SK-N-SH (cell line): ENCODE data around the gene PRDM5. TPM values are rescaled to one million over a fixed set of nuclear protein-coding genes. Genes with fewer than 3 reads are reported as not detected.

Source experiments
- CTCF ChIA-PET: fragments of 300-600, 350-600 bp; formaldehyde crosslinking; extraction: SDS; loops from one replicate; lab custom pipeline; 2021; lab: Yijun Ruan, JAX
- POLR2A ChIA-PET: fragments of 350-600 bp; sonication (Branson Sonifier 250); formaldehyde crosslinking; extraction: SDS; loops from one replicate; lab custom pipeline; 2020; ENCODE audit warnings: antibody characterized with exemption, inconsistent platforms; lab: Yijun Ruan, JAX
- DNase-seq: peaks from one replicate; pipeline ENCODE4 v3.0.0; 2012
- H2AFZ ChIP-seq: fragments of 200-600 bp; sonication (generic); 2 replicates; pipeline ENCODE4 v1.8.1; 2016; ENCODE audit warnings: antibody characterized with exemption, mild to moderate bottlenecking, low read depth
- H3F3A ChIP-seq: fragments of 200-600 bp; sonication (generic); replicated peaks from 2 replicates; pipeline ENCODE3; 2016; ENCODE audit warnings: antibody characterized with exemption, mild to moderate bottlenecking; ENCODE audit not compliant: insufficient read depth
- H3K27ac ChIP-seq, 2 experiments: fragments of 200-500 bp in 1 of 2; fragments of 200-600 bp in 1 of 2; sonication (Bioruptor generic) in 1 of 2; sonication (generic), shearing (Covaris generic) in 1 of 2; 2 replicates each; pipeline versions ENCODE4 v1.5.1 to v1.6.1; 2014 to 2016; ENCODE audit warnings: low read depth in 2 of 2, inconsistent platforms in 1 of 2, low read length in 1 of 2, mild to moderate bottlenecking in 1 of 2, mixed read lengths in 1 of 2
- H3K27me3 ChIP-seq: fragments of 200-600 bp; sonication (generic), shearing (Covaris generic); 2 replicates; pipeline ENCODE4 v1.6.1; 2016; ENCODE audit warnings: mixed run types; ENCODE audit not compliant: insufficient read depth
- H3K36me3 ChIP-seq, 2 experiments: fragments of 200-500 bp in 1 of 2; fragments of 200-600 bp in 1 of 2; sonication (Bioruptor generic) in 1 of 2; sonication (generic) in 1 of 2; replicated peaks in 1 of 2; 2 replicates each; pipeline versions ENCODE3 to v1.5.1; 2014 to 2016; ENCODE audit warnings: low read length in 1 of 2, mild to moderate bottlenecking in 1 of 2; ENCODE audit not compliant: insufficient read depth in 2 of 2, control insufficient read depth in 1 of 2
- H3K4me1 ChIP-seq, 2 experiments: fragments of 200-500 bp in 1 of 2; fragments of 200-600 bp in 1 of 2; sonication (Bioruptor generic) in 1 of 2; sonication (generic), shearing (Covaris generic) in 1 of 2; 2 replicates each; pipeline versions ENCODE4 v1.5.1 to v1.6.1; 2014 to 2016; ENCODE audit warnings: low read depth in 1 of 2, low read length in 1 of 2, mixed run types in 1 of 2; ENCODE audit not compliant: insufficient read depth in 2 of 2, control insufficient read depth in 1 of 2
- H3K4me2 ChIP-seq: fragments of 200-600 bp; sonication (generic), shearing (Covaris generic); 2 replicates; pipeline ENCODE4 v1.6.1; 2017; ENCODE audit warnings: mixed run types
- H3K4me3 ChIP-seq, 2 experiments: fragments of 200-500 bp in 1 of 2; fragments of 200-600 bp in 1 of 2; sonication (Bioruptor generic) in 1 of 2; sonication (generic), shearing (Covaris generic) in 1 of 2; 2 replicates each; pipeline versions ENCODE4 v1.5.1 to v1.8.1; 2014 to 2016; ENCODE audit warnings: low read depth in 2 of 2, inconsistent platforms in 1 of 2, low read length in 1 of 2, mild to moderate bottlenecking in 1 of 2, mixed read lengths in 1 of 2, moderate library complexity in 1 of 2
- H3K79me2 ChIP-seq: fragments of 200-600 bp; sonication (generic); 2 replicates; pipeline ENCODE4 v1.8.1; 2017; ENCODE audit warnings: mild to moderate bottlenecking; ENCODE audit not compliant: insufficient read depth
- H3K9ac ChIP-seq: fragments of 200-600 bp; sonication (generic); 2 replicates; pipeline ENCODE4 v1.6.1; 2017; ENCODE audit warnings: mixed run types
- H3K9me2 ChIP-seq: fragments of 200-600 bp; sonication (generic); 2 replicates; pipeline ENCODE4 v1.6.1; 2017; ENCODE audit warnings: mixed run types
- H3K9me3 ChIP-seq: fragments of 200-600 bp; sonication (generic); 2 replicates; pipeline ENCODE4 v1.6.1; 2017; ENCODE audit warnings: mixed run types, mild to moderate bottlenecking, moderate library complexity
- H4K20me1 ChIP-seq: fragments of 200-600 bp; sonication (generic); 2 replicates; pipeline ENCODE4 v1.6.1; 2017; ENCODE audit warnings: mild to moderate bottlenecking, mixed run types; ENCODE audit not compliant: insufficient read depth
- FOXM1 ChIP-seq: IDR thresholded peaks from 2 replicates; pipeline ENCODE4 v1.4.0; 2012; ENCODE audit warnings: low read depth, mild to moderate bottlenecking
- MAX ChIP-seq: IDR thresholded peaks from 2 replicates; pipeline ENCODE4 v1.4.0; 2012; ENCODE audit warnings: low read depth
- MEF2A ChIP-seq: IDR thresholded peaks from 2 replicates; pipeline ENCODE4 v1.4.0; 2012; ENCODE audit warnings: low read depth, borderline replicate concordance
- NRF1 ChIP-seq: IDR thresholded peaks from 2 replicates; pipeline ENCODE4 v1.6.1; 2012; ENCODE audit warnings: low read depth, mild to moderate bottlenecking, low read length
- POLR2AphosphoS5 ChIP-seq: IDR thresholded peaks from 2 replicates; pipeline ENCODE4 v1.6.1; 2012; ENCODE audit warnings: low read depth, low read length
- RAD21 ChIP-seq: IDR thresholded peaks from 2 replicates; pipeline ENCODE4 v1.6.1; 2012; ENCODE audit warnings: mild to moderate bottlenecking, low read length
- REST ChIP-seq: IDR thresholded peaks from 2 replicates; pipeline ENCODE4 v1.6.1; 2012; ENCODE audit warnings: mild to moderate bottlenecking, low read depth, low read length, moderate library complexity
- RFX5 ChIP-seq: IDR thresholded peaks from 2 replicates; pipeline ENCODE4 v1.6.1; 2012; ENCODE audit warnings: mild to moderate bottlenecking, improper control_type of control experiment, low read length
- RXRA ChIP-seq: IDR thresholded peaks from 2 replicates; pipeline ENCODE4 v1.4.0; 2012; ENCODE audit warnings: low read depth, mild to moderate bottlenecking, borderline replicate concordance
- SMC3 ChIP-seq: IDR thresholded peaks from 2 replicates; pipeline ENCODE4 v1.6.1; 2012; ENCODE audit warnings: low read depth, low read length, improper control_type of control experiment
- TCF12 ChIP-seq: IDR thresholded peaks from 2 replicates; pipeline ENCODE4 v1.4.0; 2012
- WGBS: methylation state at CpG from one replicate; pipeline ENCODE4 v1.1.6; 2017; ENCODE audit warnings: low lambda C conversion rate; 5-methylcytosine and 5-hydroxymethylcytosine counted together
- polyA plus RNA-seq, 3 experiments: library from polyadenylated mRNA; depleted of rRNA; stranded (reverse); fragments of >200 nt; gene quantifications; 2 replicates each; pipeline ENCODE4 v1.2.3, GENCODE V29; 2012
- TF ChIP-seq, protein P1 (sequence below): fragments of 200-600 bp; sonication (generic); IDR thresholded peaks from 2 replicates; pipeline ENCODE4 v1.6.1; 2017; ENCODE audit warnings: antibody characterized with exemption, mild to moderate bottlenecking, moderate library complexity
- TF ChIP-seq, protein P2 (sequence below): IDR thresholded peaks from 2 replicates; pipeline ENCODE4 v1.4.0; 2012; ENCODE audit warnings: low read depth, borderline replicate concordance
- TF ChIP-seq, protein P3 (sequence below): fragments of 150-350 bp; IDR thresholded peaks from 2 replicates; pipeline ENCODE4 v1.6.1; 2016; ENCODE audit warnings: mild to moderate bottlenecking, low read depth, low read length

Gene PRDM5
- polyA plus RNA-seq, 1 of the 3 experiments (the other 2 are of a cell fraction), result 3.8 TPM

DNA sequence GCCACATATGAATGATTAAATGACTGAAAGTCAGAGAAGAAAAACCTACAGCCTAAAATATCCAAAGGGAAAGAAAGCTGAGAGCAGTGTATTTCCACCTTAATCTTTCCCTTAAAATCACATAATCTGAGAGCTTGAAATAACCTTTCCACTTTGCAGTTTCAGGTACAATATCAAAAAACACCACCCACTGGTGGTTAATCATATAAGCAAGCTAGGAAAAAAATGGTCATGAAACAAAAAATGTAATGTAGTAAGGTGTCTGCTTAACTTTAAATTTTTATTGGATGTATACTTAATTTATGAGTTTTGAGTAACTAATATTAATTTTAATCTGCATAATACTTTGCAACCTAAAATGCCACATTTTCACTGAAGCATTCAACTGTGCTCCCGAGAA is 3.2 kb downstream of the PRDM5 start:
- no peaks in the 10 kb centered on the region for H3K36me3 ChIP-seq
- no peak overlapping the region; a peak in 1 of 4 replicates for H3K27ac ChIP-seq
- H3K4me2 ChIP-seq, result no peak overlapping the region
- H3F3A ChIP-seq, result peaks cover 12% of the 10 kb centered on the region
- H3K9ac ChIP-seq, result no peak overlapping the region
- CTCF ChIA-PET, result interaction anchor here (0.7 to 3.7 kb wide), 12 partner anchors 10 to 763 kb away, joined by 3 to 15 read pairs (median 4); no protein-coding TSS in a partner anchor
- 97% methylated on average over 1 of the region's 1 CpG for WGBS
- TF ChIP-seq, protein P1, sequence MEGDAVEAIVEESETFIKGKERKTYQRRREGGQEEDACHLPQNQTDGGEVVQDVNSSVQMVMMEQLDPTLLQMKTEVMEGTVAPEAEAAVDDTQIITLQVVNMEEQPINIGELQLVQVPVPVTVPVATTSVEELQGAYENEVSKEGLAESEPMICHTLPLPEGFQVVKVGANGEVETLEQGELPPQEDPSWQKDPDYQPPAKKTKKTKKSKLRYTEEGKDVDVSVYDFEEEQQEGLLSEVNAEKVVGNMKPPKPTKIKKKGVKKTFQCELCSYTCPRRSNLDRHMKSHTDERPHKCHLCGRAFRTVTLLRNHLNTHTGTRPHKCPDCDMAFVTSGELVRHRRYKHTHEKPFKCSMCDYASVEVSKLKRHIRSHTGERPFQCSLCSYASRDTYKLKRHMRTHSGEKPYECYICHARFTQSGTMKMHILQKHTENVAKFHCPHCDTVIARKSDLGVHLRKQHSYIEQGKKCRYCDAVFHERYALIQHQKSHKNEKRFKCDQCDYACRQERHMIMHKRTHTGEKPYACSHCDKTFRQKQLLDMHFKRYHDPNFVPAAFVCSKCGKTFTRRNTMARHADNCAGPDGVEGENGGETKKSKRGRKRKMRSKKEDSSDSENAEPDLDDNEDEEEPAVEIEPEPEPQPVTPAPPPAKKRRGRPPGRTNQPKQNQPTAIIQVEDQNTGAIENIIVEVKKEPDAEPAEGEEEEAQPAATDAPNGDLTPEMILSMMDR, result peak; percentile 42
- no peak for TF ChIP-seq RFX5
- H4K20me1 ChIP-seq, result no peaks in the 10 kb centered on the region
- no peak overlapping the region for H3K4me3 ChIP-seq
- peaks cover 0 to 19% of the 10 kb centered on the region in 2 experiments; a peak in 2 of 4 replicates for H3K4me1 ChIP-seq
- POLR2A ChIA-PET, result no interaction called here
- no peaks in the 10 kb centered on the region for H3K9me2 ChIP-seq
- peaks cover 6% of the 10 kb centered on the region; the same call in 1 of the 2 replicates for H3K79me2 ChIP-seq
- no peak for DNase-seq
- H3K27me3 ChIP-seq, result no peaks in the 10 kb centered on the region
- H2AFZ ChIP-seq, result no peak overlapping the region
- no peaks in the 10 kb centered on the region for H3K9me3 ChIP-seq

GRCh38 chr4:120918788-120919187 is 3.7 kb downstream of the PRDM5 start:
- no peaks in the 10 kb centered on the region for H3K9me2 ChIP-seq
- H4K20me1 ChIP-seq, result no peaks in the 10 kb centered on the region
- no peaks in the 10 kb centered on the region for H3K36me3 ChIP-seq
- TF ChIP-seq MEF2A (no peak), MAX (no peak), FOXM1 (no peak), TCF12 (no peak), SMC3 (no peak), RAD21 (no peak), NRF1 (no peak), REST (no peak), RXRA (no peak), POLR2AphosphoS5 (no peak)
- TF ChIP-seq, protein P2, sequence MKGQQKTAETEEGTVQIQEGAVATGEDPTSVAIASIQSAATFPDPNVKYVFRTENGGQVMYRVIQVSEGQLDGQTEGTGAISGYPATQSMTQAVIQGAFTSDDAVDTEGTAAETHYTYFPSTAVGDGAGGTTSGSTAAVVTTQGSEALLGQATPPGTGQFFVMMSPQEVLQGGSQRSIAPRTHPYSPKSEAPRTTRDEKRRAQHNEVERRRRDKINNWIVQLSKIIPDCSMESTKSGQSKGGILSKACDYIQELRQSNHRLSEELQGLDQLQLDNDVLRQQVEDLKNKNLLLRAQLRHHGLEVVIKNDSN, result no peak
- TF ChIP-seq, protein P1, result no peak
- TF ChIP-seq, protein P3, sequence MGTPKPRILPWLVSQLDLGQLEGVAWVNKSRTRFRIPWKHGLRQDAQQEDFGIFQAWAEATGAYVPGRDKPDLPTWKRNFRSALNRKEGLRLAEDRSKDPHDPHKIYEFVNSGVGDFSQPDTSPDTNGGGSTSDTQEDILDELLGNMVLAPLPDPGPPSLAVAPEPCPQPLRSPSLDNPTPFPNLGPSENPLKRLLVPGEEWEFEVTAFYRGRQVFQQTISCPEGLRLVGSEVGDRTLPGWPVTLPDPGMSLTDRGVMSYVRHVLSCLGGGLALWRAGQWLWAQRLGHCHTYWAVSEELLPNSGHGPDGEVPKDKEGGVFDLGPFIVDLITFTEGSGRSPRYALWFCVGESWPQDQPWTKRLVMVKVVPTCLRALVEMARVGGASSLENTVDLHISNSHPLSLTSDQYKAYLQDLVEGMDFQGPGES, result no peak
- H3K4me2 ChIP-seq, result no peak overlapping the region
- H3K79me2 ChIP-seq, result peaks cover 6% of the 10 kb centered on the region; the same call in 1 of the 2 replicates
- no peaks in the 10 kb centered on the region for H3K9me3 ChIP-seq
- no peak for DNase-seq
- H3F3A ChIP-seq, result peaks cover 12% of the 10 kb centered on the region
- ChIA-PET POLR2A (no interaction called here), CTCF (interaction anchor here (0.7 to 3.7 kb wide), 11 partner anchors 10 to 762 kb away, joined by 3 to 15 read pairs (median 4); no protein-coding TSS in a partner anchor)
- peak overlapping the region in 1 of 2 experiments; percentile 25; a peak in 1 of 4 replicates for H3K27ac ChIP-seq
- H3K27me3 ChIP-seq, result no peaks in the 10 kb centered on the region
- no peak overlapping the region for H2AFZ ChIP-seq
- no peak overlapping the region for H3K9ac ChIP-seq
- 86% methylated on average over 2 of the region's 2 CpGs for WGBS
- peaks cover 0 to 19% of the 10 kb centered on the region in 2 experiments; a peak in 2 of 4 replicates for H3K4me1 ChIP-seq
- H3K4me3 ChIP-seq, result no peak overlapping the region
